Heart right ventricle (tissue), 12 donors: Measurements from ENCODE around the gene RGPD6. TPM values are rescaled to one million over a fixed set of nuclear protein-coding genes. Genes with fewer than 3 reads are reported as not detected.

Source experiments
- polyA plus RNA-seq, 2 donors: library from polyadenylated mRNA; stranded (reverse); fragments of 200-250 nt; gene quantifications; one replicate each; pipeline ENCODE4 v1.2.3, GENCODE V29; 2013
- total RNA-seq, 10 donors: library from RNA; stranded (reverse); fragmentation: NEBNext Ultra II Directional in 3 of 10; extraction: Animal tissue kit (Norgen Biotek cat#: 25700) in 3 of 10; gene quantifications; one replicate each; pipeline versions ENCODE4 v1.2.1 to v1.2.4, GENCODE V29; 2021 to 2023
- donor health status: ischemic (EF 13 %, LVEDD 7.1; RV severe dilation, severe dysfunction).
- donor health status: healthy with polysubstance abuse.
- donor health status: DM: no; HTN: yes; CAD: no.
- donor health status: DM: no; HTN: no; CAD: no.
- donor health status: ischemic (EF 25% LVEDD 6.9; RV normal size, moderate dysfunction).
- donor health status: ischemic (EF 25% LVEDD 5.7; RV mildly dilated, moderate dysfunction).
- donor health status: healthy.
- donor health status: nonischemic (EF 11% LVEDD 7.7; RV severe dilation, severe dysfunction).
- donor health status: DM: yes; HTN: yes; CAD: no.
- donor health status: PGD.
- donor health status: ischemic (EF 29% LVEDD 5.4; RV normal size, mild dysfunction).
- donor health status: nonischemic (EF 23%, LVEDD 6.1; RV moderate dilation, normal function).

The RGPD6 gene
- total and polyA plus RNA-seq, 12 donors = 4.5 to 27.8 (median 12.0) TPM

Other genes with a start within 250 kb of the RGPD6 start
- 1 to 10 TPM; 2.6 to 5.6 (median 3.2) TPM for gene LIMS4, start 104.4 kb downstream of the RGPD6 start, total RNA-seq
- 1 to 10 TPM; 1.2 to 1.6 TPM for gene LIMS4, start 104.4 kb downstream of the RGPD6 start, polyA plus RNA-seq
- 1 to 10 TPM in 5 of 10 donors, under 1 TPM in 5; 0.12 to 4.5 (median 0.77) TPM for gene BUB1, start 100.8 kb upstream of the RGPD6 start, total RNA-seq
- under 1 TPM; 0.15 to 0.20 TPM for gene BUB1, start 100.8 kb upstream of the RGPD6 start, polyA plus RNA-seq
- gene ACOXL, start 155.4 kb upstream of the RGPD6 start, total RNA-seq = not detected
- not detected for gene ACOXL, start 155.4 kb upstream of the RGPD6 start, polyA plus RNA-seq